H1 (cell line): ENCODE measurements around the gene ASXL1. TPM values are rescaled to one million over a fixed set of nuclear protein-coding genes. Genes with fewer than 3 reads are reported as not detected.
A peak's percentile ranks its signal among the peaks of the same experiment; 100 is the strongest.

Experiments used
- CTCF ChIA-PET: fragments of 300-600 bp; sonication (Branson Sonifier 250); formaldehyde crosslinking; loops from one replicate; lab custom pipeline; 2021; ENCODE audit not compliant: partially characterized antibody; lab: Charles Lee
- POLR2A ChIA-PET: fragments of 300-600 bp; sonication (Branson Sonifier 250); formaldehyde crosslinking; loops from one replicate; lab custom pipeline; 2021; ENCODE audit warnings: inconsistent platforms; ENCODE audit not compliant: partially characterized antibody; lab: Charles Lee
- DNase-seq, 2 experiments: peaks; one replicate each; pipeline versions ENCODE4 v3.0.0 to v3.0.0-alpha.2; 2010 to 2022; ENCODE audit warnings: low spot score in 2 of 2, low read depth in 1 of 2, mixed read lengths in 1 of 2
- FAIRE-seq: peaks from 2 replicates; lab custom pipeline; 2011; peaks lifted over from hg19 to GRCh38; lab: Jason Lieb, UNC
- H2AFZ ChIP-seq: 2 replicates; pipeline ENCODE4 v1.8.1; 2012; ENCODE audit warnings: low read length, inconsistent platforms
- H2AK5ac ChIP-seq: 2 replicates; pipeline ENCODE4 v1.6.1; 2013; ENCODE audit warnings: low read depth, low read length
- H2BK120ac ChIP-seq: replicated peaks from 2 replicates; pipeline ENCODE3; 2013; ENCODE audit warnings: low read depth, low read length, inconsistent platforms
- H2BK12ac ChIP-seq: 2 replicates; pipeline ENCODE4 v1.6.1; 2013; ENCODE audit warnings: low read depth, low read length
- H2BK15ac ChIP-seq: 2 replicates; pipeline ENCODE4 v1.6.1; 2013; ENCODE audit warnings: low read length
- H2BK20ac ChIP-seq: 2 replicates; pipeline ENCODE4 v1.6.1; 2013; ENCODE audit warnings: low read length
- H2BK5ac ChIP-seq: 2 replicates; pipeline ENCODE4 v1.6.1; 2013; ENCODE audit warnings: low read depth, low read length
- H3K14ac ChIP-seq: 2 replicates; pipeline ENCODE4 v1.6.1; 2013; ENCODE audit warnings: inconsistent platforms; ENCODE audit not compliant: insufficient read length
- H3K18ac ChIP-seq: 2 replicates; pipeline ENCODE4 v1.6.1; 2013; ENCODE audit warnings: low read length; ENCODE audit errors: extremely low read depth
- H3K23ac ChIP-seq: 2 replicates; pipeline ENCODE4 v1.6.1; 2013; ENCODE audit warnings: inconsistent platforms; ENCODE audit not compliant: insufficient read length
- H3K23me2 ChIP-seq: 2 replicates; pipeline ENCODE4 v1.6.1; 2013; ENCODE audit warnings: low read depth, low read length
- H3K27ac ChIP-seq: 2 replicates; pipeline ENCODE4 v1.6.1; 2011; ENCODE audit warnings: low read depth, low read length, inconsistent platforms
- H3K27me3 ChIP-seq, 4 experiments: replicated peaks in 1 of 4; 1 replicate in 1 of 4; 2 replicates in 3 of 4; pipeline versions ENCODE4 v1.6.1 to v1.8.1; 2011 to 2013; ENCODE audit warnings: low read length in 3 of 4, mild to moderate bottlenecking in 3 of 4, inconsistent platforms in 2 of 4, mixed read lengths in 2 of 4, moderate library complexity in 1 of 4; ENCODE audit not compliant: control insufficient read depth in 3 of 4, insufficient read depth in 3 of 4; ENCODE audit errors: extremely low read depth in 1 of 4
- H3K36me3 ChIP-seq, 4 experiments: 2 replicates each; pipeline versions ENCODE4 v1.6.1 to v1.8.1; 2011 to 2013; ENCODE audit warnings: mild to moderate bottlenecking in 4 of 4, low read length in 3 of 4, moderate library complexity in 2 of 4, control low read depth in 1 of 4, inconsistent platforms in 1 of 4; ENCODE audit not compliant: insufficient read depth in 4 of 4, control insufficient read depth in 2 of 4
- H3K4ac ChIP-seq: replicated peaks from 2 replicates; pipeline ENCODE3; 2013; ENCODE audit warnings: low read length, low read depth, mixed read lengths, inconsistent platforms; ENCODE audit not compliant: insufficient read length
- H3K4me1 ChIP-seq, 4 experiments: replicated peaks in 1 of 4; 1 replicate in 1 of 4; 2 replicates in 3 of 4; pipeline versions ENCODE4 v1.6.1 to v1.8.1; 2011 to 2013; ENCODE audit warnings: low read length in 3 of 4, inconsistent platforms in 2 of 4, mixed read lengths in 1 of 4; ENCODE audit not compliant: insufficient read depth in 4 of 4, control insufficient read depth in 3 of 4
- H3K4me2 ChIP-seq, 2 experiments: 2 replicates each; pipeline versions ENCODE4 v1.6.1 to v1.8.1; 2011 to 2013; ENCODE audit warnings: low read depth in 2 of 2, low read length in 2 of 2, control low read depth in 1 of 2, inconsistent platforms in 1 of 2, mild to moderate bottlenecking in 1 of 2; ENCODE audit not compliant: insufficient read depth in 1 of 2
- H3K4me3 ChIP-seq, 4 experiments: fragments of 200-600, 300-600 bp in 1 of 4; sonication (generic), shearing (Covaris generic), sonication (Bioruptor Twin) in 1 of 4; 2 replicates each; pipeline versions ENCODE4 v1.5.1 to v1.8.1; 2011 to 2016; ENCODE audit warnings: low read length in 4 of 4, low read depth in 3 of 4, control low read depth in 2 of 4, inconsistent platforms in 2 of 4, mild to moderate bottlenecking in 2 of 4, mixed read lengths in 1 of 4, moderate library complexity in 1 of 4; ENCODE audit not compliant: insufficient read depth in 2 of 4; ENCODE audit errors: extremely low read depth in 1 of 4
- H3K56ac ChIP-seq: replicated peaks from 2 replicates; pipeline ENCODE3; 2013; ENCODE audit warnings: low read depth, mild to moderate bottlenecking, mixed read lengths, low read length, inconsistent platforms; ENCODE audit not compliant: insufficient read length
- H3K79me1 ChIP-seq: 2 replicates; pipeline ENCODE4 v1.6.1; 2013; ENCODE audit warnings: low read depth, low read length, control low read depth
- H3K79me2 ChIP-seq, 2 experiments: 2 replicates each; pipeline versions ENCODE4 v1.6.1 to v1.8.1; 2012 to 2013; ENCODE audit warnings: low read length in 2 of 2, mild to moderate bottlenecking in 2 of 2, inconsistent platforms in 1 of 2; ENCODE audit not compliant: insufficient read depth in 2 of 2, control insufficient read depth in 1 of 2
- H3K9ac ChIP-seq, 4 experiments: replicated peaks in 1 of 4; 1 replicate in 1 of 4; 2 replicates in 3 of 4; pipeline versions ENCODE4 v1.6.1 to v1.8.1; 2011 to 2013; ENCODE audit warnings: low read depth in 3 of 4, low read length in 3 of 4, control low read depth in 2 of 4, mild to moderate bottlenecking in 2 of 4, moderate library complexity in 2 of 4, inconsistent platforms in 1 of 4; ENCODE audit errors: extremely low read depth in 1 of 4
- H3K9me3 ChIP-seq, 2 experiments: 2 replicates each; pipeline versions ENCODE4 v1.6.1 to v1.8.1; 2012 to 2013; ENCODE audit warnings: mild to moderate bottlenecking in 2 of 2, moderate library complexity in 2 of 2, control low read depth in 1 of 2, inconsistent platforms in 1 of 2, low read depth in 1 of 2, low read length in 1 of 2, mixed read lengths in 1 of 2; ENCODE audit not compliant: insufficient read depth in 2 of 2
- H4K20me1 ChIP-seq, 2 experiments: replicated peaks in 1 of 2; 2 replicates each; pipeline versions ENCODE3 to v1.8.1; 2011 to 2013; ENCODE audit warnings: inconsistent platforms in 2 of 2, low read length in 2 of 2, mild to moderate bottlenecking in 1 of 2; ENCODE audit not compliant: insufficient read depth in 2 of 2, control insufficient read depth in 1 of 2
- H4K5ac ChIP-seq: 2 replicates; pipeline ENCODE4 v1.6.1; 2013; ENCODE audit warnings: low read length, low read depth, mixed read lengths, inconsistent platforms; ENCODE audit not compliant: insufficient read length
- H4K8ac ChIP-seq: 2 replicates; pipeline ENCODE4 v1.8.0; 2013; ENCODE audit warnings: mild to moderate bottlenecking, moderate library complexity, low read length, inconsistent platforms; ENCODE audit not compliant: insufficient read depth; ENCODE audit errors: extremely low read depth
- H4K91ac ChIP-seq: replicated peaks from 2 replicates; pipeline ENCODE3; 2013; ENCODE audit warnings: low read length, mixed read lengths, inconsistent platforms; ENCODE audit not compliant: insufficient read length
- CEBPB ChIP-seq: IDR thresholded peaks from 2 replicates; pipeline ENCODE4 v1.6.1; 2012; ENCODE audit warnings: low read depth, low read length
- CTCF ChIP-seq, 3 experiments: IDR thresholded peaks; 1 replicate in 2 of 3; 2 replicates in 1 of 3; pipeline versions ENCODE4 v1.5.1 to v1.6.1; 2011; ENCODE audit warnings: low read length in 3 of 3, mild to moderate bottlenecking in 3 of 3, inconsistent platforms in 2 of 3, low read depth in 1 of 3, moderate library complexity in 1 of 3; ENCODE audit not compliant: insufficient read depth in 1 of 3; ENCODE audit errors: control extremely low read depth in 1 of 3
- GABPA ChIP-seq: IDR thresholded peaks from 2 replicates; pipeline ENCODE4 v1.6.1; 2011; ENCODE audit warnings: mild to moderate bottlenecking, low read length, moderate library complexity, borderline replicate concordance; ENCODE audit not compliant: insufficient read depth
- RAD21 ChIP-seq, 2 experiments: IDR thresholded peaks in 1 of 2; conservative IDR thresholded peaks in 1 of 2; 2 replicates each; pipeline ENCODE4 v1.6.1; 2011; ENCODE audit warnings: low read depth in 2 of 2, low read length in 2 of 2, improper control_type of control experiment in 1 of 2, inconsistent platforms in 1 of 2, mild to moderate bottlenecking in 1 of 2, moderate library complexity in 1 of 2
- WGBS, 2 experiments: shearing (Covaris generic) in 1 of 2; methylation state at CpG; one replicate each; pipeline versions ENCODE4 v1.1.6 to v1.1.7; 2013 to 2015; ENCODE audit warnings: low lambda C conversion rate in 2 of 2, mixed read lengths in 2 of 2, inconsistent platforms in 1 of 2, low coverage in 1 of 2, missing lambda C conversion rate in 1 of 2; ENCODE audit not compliant: insufficient replicate concordance in 2 of 2, insufficient coverage in 1 of 2, insufficient read length in 1 of 2; ENCODE audit errors: extremely low coverage in 1 of 2, missing lambda C conversion rate in 1 of 2; 5-methylcytosine and 5-hydroxymethylcytosine counted together
- polyA plus RNA-seq, 7 experiments: library from polyadenylated mRNA; depleted of rRNA in 3 of 7; stranded (reverse) in 5 of 7; unstranded in 2 of 7; fragments of >200 nt in 5 of 7; fragments of 200-250 nt in 2 of 7; gene quantifications; 1 replicate in 5 of 7; 2 replicates in 1 of 7; 4 replicates in 1 of 7; pipeline versions ENCODE4 v1.2.1 to v1.2.3, GENCODE V29; 2011 to 2013; ENCODE audit warnings: missing spikeins in 2 of 7, mixed read lengths in 2 of 7
- total RNA-seq: library from RNA; stranded (reverse); fragmentation: NEBNext Ultra II Directional; extraction: Animal tissue kit (Norgen Biotek cat#: 25700); gene quantifications from 2 replicates; pipeline ENCODE4 v1.2.1, GENCODE V29; 2021

ASXL1 gene
- total and polyA plus RNA-seq, 2 of the 8 experiments (the other 6 are each of a cell fraction or from before 2014, with no cell fraction given) = 10.6 to 26.5 TPM

DNA sequence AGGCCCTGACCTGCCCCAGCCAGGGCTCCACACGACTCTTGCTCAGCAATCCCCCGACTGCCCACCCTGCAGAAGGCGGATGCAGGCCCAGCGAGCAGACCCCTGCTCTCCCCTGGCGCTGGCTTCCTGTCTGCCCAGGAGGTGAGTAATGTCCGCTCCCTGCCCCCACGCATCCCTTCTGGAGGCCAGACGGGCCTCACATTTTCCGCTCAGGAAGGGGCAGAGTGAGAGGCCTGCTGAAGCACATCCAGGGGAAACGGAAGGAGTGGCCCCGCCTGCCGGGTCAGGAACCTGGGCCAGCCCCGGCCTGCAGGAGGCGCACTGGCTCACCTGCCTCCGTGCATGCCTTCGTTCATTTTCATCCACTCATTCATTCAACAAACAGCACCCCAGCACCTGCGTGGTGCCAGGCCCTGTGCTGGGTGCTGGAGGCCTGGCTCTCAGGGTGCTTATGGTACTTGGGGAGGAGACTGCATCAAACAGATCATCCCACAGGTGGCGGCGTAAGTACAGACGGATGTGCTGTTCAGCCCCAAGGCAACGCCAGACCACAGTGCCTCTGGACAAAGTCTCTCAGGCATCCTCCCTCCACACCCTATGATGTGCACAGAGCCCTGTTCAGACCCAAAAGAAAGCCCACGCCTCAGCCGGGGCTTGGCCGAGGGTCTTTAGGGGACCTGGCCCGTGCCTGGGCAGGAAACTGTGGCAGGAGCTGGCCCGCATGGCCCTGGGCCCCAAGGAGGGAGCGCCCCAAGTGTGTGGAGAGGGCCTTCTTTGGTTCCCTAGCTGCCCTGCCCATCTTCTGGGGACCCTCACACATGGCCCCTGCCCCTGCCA is 112.1 kb downstream of the ASXL1 start:
- H3K9ac ChIP-seq = no peak overlapping the region
- H2AK5ac ChIP-seq = no peak overlapping the region
- no peak overlapping the region for H3K23ac ChIP-seq
- WGBS, 2 experiments = 71% methylated on average over 23 of the region's 27 CpGs; no CpG with 5 or more reads in 1 of the 2 experiments
- H3K4ac ChIP-seq = no peak overlapping the region
- H3K27me3 ChIP-seq = no peaks in the 10 kb centered on the region
- peaks cover 21 to 30% of the 10 kb centered on the region in 2 experiments for H4K20me1 ChIP-seq
- H3K56ac ChIP-seq = no peak overlapping the region
- H2BK120ac ChIP-seq = no peak overlapping the region
- ChIA-PET CTCF (interaction anchor here (0.7 to 4.6 kb wide), 16 partner anchors 11 to 203 kb away, joined by 3 to 19 read pairs (median 5); no protein-coding TSS in a partner anchor), POLR2A (interaction anchor here (1.6 to 4.1 kb wide), 3 partner anchors 10 to 13 kb away, joined by 4 to 21 read pairs (median 9); no protein-coding TSS in a partner anchor)
- peaks cover 0 to 46% of the 10 kb centered on the region in 2 experiments; a peak in 1 of 4 replicates for H3K79me2 ChIP-seq
- H3K36me3 ChIP-seq = peaks cover 0 to 3% (median 1%) of the 10 kb centered on the region in 4 experiments; a peak in 2 of 8 replicates
- no peak overlapping the region for H3K4me3 ChIP-seq
- H3K14ac ChIP-seq = no peak overlapping the region
- H4K91ac ChIP-seq = peak overlapping the region; percentile 19
- H3K4me1 ChIP-seq = peaks cover 4 to 30% (median 21%) of the 10 kb centered on the region in 4 experiments; a peak in 6 of 7 replicates
- H2BK12ac ChIP-seq = no peak overlapping the region; the same call in 1 of the 2 replicates
- H2BK5ac ChIP-seq = peak overlapping the region; percentile 77
- TF ChIP-seq RAD21 (IDR thresholded peaks at IDR 0.05 in 1 of 2, conservative IDR thresholded peaks at IDR 0.05 in 1 of 2; ENCODE audit: low read depth in 2 of 2, low read length in 2 of 2) (peak; percentile 46 to 53; a peak in 3 of 4 replicates), CEBPB (no peak), CTCF (IDR thresholded peaks at IDR 0.05; ENCODE audit: control extremely low read depth in 1 of 3, insufficient read depth in 1 of 3, low read depth in 1 of 3, low read length in 3 of 3) (peak; percentile 26 to 75 (median 71)), GABPA (0 out of 2 replicates have a peak, but pooled peaks have one; percentile 50)
- peak overlapping the region in 1 of 2 experiments; percentile 17; a peak in 1 of 4 replicates for H3K4me2 ChIP-seq
- no peak overlapping the region for H4K5ac ChIP-seq
- FAIRE-seq (no peak), DNase-seq (peak in 1 of 2 experiments; percentile 84)
- H3K9me3 ChIP-seq = no peaks in the 10 kb centered on the region
- no peaks in the 10 kb centered on the region for H3K23me2 ChIP-seq
- peak overlapping the region; percentile 75 for H4K8ac ChIP-seq
- H3K79me1 ChIP-seq = peaks cover 18% of the 10 kb centered on the region
- no peak overlapping the region; the same call in 1 of the 2 replicates for H2BK15ac ChIP-seq
- no peak overlapping the region for H3K18ac ChIP-seq
- H3K27ac ChIP-seq = peak overlapping the region; percentile 41
- H2AFZ ChIP-seq = no peak overlapping the region
- no peak overlapping the region for H2BK20ac ChIP-seq
